K562 (cell line): ENCODE data around the gene KCNAB1. TPM values are rescaled to one million over a fixed set of nuclear protein-coding genes. Genes with fewer than 3 reads are reported as not detected.

ENCODE experiments used
- ATAC-seq: fragments of 200-7000 bp; cut with Tn5 transposase; 3 replicates; pipeline ENCODE4 v1.9.1; 2020; ENCODE audit warnings: moderate library complexity
- BruUV-seq: library from RNA; stranded (reverse); fragments of 400-500 nt; replicated peaks from 2 replicates; lab custom pipeline; 2021; lab: Mats Ljungman, UMichigan
- CTCF ChIA-PET: fragments of 300-600 bp; formaldehyde crosslinking; extraction: SDS; loops from one replicate; lab custom pipeline; 2021; ENCODE audit warnings: low intra/inter-chr PET ratio; lab: Yijun Ruan, JAX
- POLR2A ChIA-PET: fragments of 300-600, 350-650 bp; sonication (Branson Sonifier 250); formaldehyde crosslinking; extraction: SDS; loops from one replicate; lab custom pipeline; 2021; ENCODE audit warnings: antibody characterized with exemption, inconsistent platforms; lab: Yijun Ruan, JAX
- DNase-seq, 4 experiments: peaks; one replicate each; pipeline versions ENCODE4 v3.0.0 to v3.0.0-alpha.2; 2011 to 2018; ENCODE audit warnings: low spot score in 3 of 4, mixed read lengths in 3 of 4; ENCODE audit errors: extremely low read depth in 1 of 4
- FAIRE-seq: peaks from 2 replicates; lab custom pipeline; 2011; peaks lifted over from hg19 to GRCh38; lab: Jason Lieb, UNC
- H2AFZ ChIP-seq: 2 replicates; pipeline ENCODE4 v1.6.0; 2011; ENCODE audit warnings: low read depth, low read length, control low read depth, inconsistent platforms
- H3K27ac ChIP-seq: fragments of 200-600 bp; 3 replicates; pipeline ENCODE4 v1.8.0; 2011; ENCODE audit warnings: low read depth, mild to moderate bottlenecking, control low read depth, inconsistent platforms, low read length, moderate library complexity, mixed read lengths; ENCODE audit errors: extremely low read depth
- H3K27me3 ChIP-seq, 2 experiments: fragments of 300-600 bp in 1 of 2; 2 replicates in 1 of 2; 3 replicates in 1 of 2; pipeline versions ENCODE4 v1.6.0 to v1.8.0; 2011; ENCODE audit warnings: inconsistent platforms in 2 of 2, low read length in 2 of 2, mild to moderate bottlenecking in 1 of 2, mixed read lengths in 1 of 2, moderate library complexity in 1 of 2; ENCODE audit not compliant: control insufficient read depth in 2 of 2, insufficient read depth in 2 of 2
- H3K36me3 ChIP-seq: fragments of 300-600 bp; 3 replicates; pipeline ENCODE4 v1.8.0; 2011; ENCODE audit warnings: mild to moderate bottlenecking, low read length, inconsistent platforms; ENCODE audit not compliant: control insufficient read depth, insufficient read depth
- H3K4me1 ChIP-seq, 2 experiments: fragments of 200-600 bp in 1 of 2; replicated peaks in 1 of 2; 2 replicates in 1 of 2; 3 replicates in 1 of 2; pipeline versions ENCODE4 v1.5.1 to v1.8.0; 2011; ENCODE audit warnings: inconsistent platforms in 2 of 2, low read length in 2 of 2, mild to moderate bottlenecking in 1 of 2, mixed read lengths in 1 of 2, moderate library complexity in 1 of 2; ENCODE audit not compliant: control insufficient read depth in 2 of 2, insufficient read depth in 2 of 2
- H3K4me2 ChIP-seq: 2 replicates; pipeline ENCODE4 v1.6.1; 2011; ENCODE audit warnings: low read length, control low read depth, inconsistent platforms, mixed read lengths; ENCODE audit not compliant: insufficient read depth
- H3K4me3 ChIP-seq: fragments of 200-600 bp; sonication (generic), shearing (Covaris generic); 2 replicates; pipeline ENCODE4 v1.5.1; 2016; ENCODE audit warnings: control low read depth, inconsistent platforms
- H3K79me2 ChIP-seq: fragments of 200-600 bp; 3 replicates; pipeline ENCODE4 v1.8.0; 2011; ENCODE audit warnings: low read length, inconsistent platforms; ENCODE audit not compliant: control insufficient read depth, insufficient read depth
- H3K9ac ChIP-seq, 2 experiments: 2 replicates each; pipeline versions ENCODE4 v1.6.0 to v1.6.1; 2011; ENCODE audit warnings: low read depth in 2 of 2, low read length in 2 of 2, control low read depth in 1 of 2, inconsistent platforms in 1 of 2, mild to moderate bottlenecking in 1 of 2, mixed read lengths in 1 of 2; ENCODE audit not compliant: insufficient read depth in 1 of 2
- H3K9me1 ChIP-seq: one replicate; pipeline ENCODE4 v1.6.0; 2011; ENCODE audit warnings: inconsistent platforms, mild to moderate bottlenecking, low read length, moderate library complexity; ENCODE audit not compliant: control insufficient read depth, insufficient read depth
- H3K9me3 ChIP-seq: replicated peaks from 2 replicates; pipeline ENCODE4 v1.5.1; 2011; ENCODE audit warnings: low read depth, low read length, inconsistent platforms; ENCODE audit not compliant: control insufficient read depth, insufficient read depth
- H4K20me1 ChIP-seq: replicated peaks from 2 replicates; pipeline ENCODE4 v1.6.1; 2011; ENCODE audit warnings: low read length, inconsistent platforms, mixed read lengths; ENCODE audit not compliant: control insufficient read depth, insufficient read depth
- ESRRA ChIP-seq: fragments of 450-650 bp; IDR thresholded peaks from 2 replicates; pipeline ENCODE4 v1.6.1; 2014; ENCODE audit warnings: low read depth, mild to moderate bottlenecking, moderate library complexity, borderline replicate concordance
- NELFE ChIP-seq: IDR thresholded peaks from 2 replicates; pipeline ENCODE4 v1.6.1; 2011; ENCODE audit warnings: mild to moderate bottlenecking; ENCODE audit not compliant: insufficient read depth, insufficient read length
- TOE1 ChIP-seq, 2 experiments: fragments of 450-650 bp in 1 of 2; sonication (generic) in 1 of 2; formaldehyde crosslinking in 1 of 2; IDR thresholded peaks; 2 replicates each; pipeline versions ENCODE4 v1.7.1 to v1.8.0; 2016 to 2022; ENCODE audit warnings: borderline replicate concordance in 2 of 2, mild to moderate bottlenecking in 2 of 2, antibody characterized with exemption in 1 of 2, inconsistent platforms in 1 of 2, low read depth in 1 of 2, missing genetic modification reagents in 1 of 2, moderate library complexity in 1 of 2
- WGBS: fragments of 100-300 bp; shearing (Covaris generic); methylation state at CpG from one replicate; pipeline ENCODE4 v1.1.6; 2016; ENCODE audit warnings: low coverage, mixed read lengths; ENCODE audit not compliant: insufficient coverage; ENCODE audit errors: missing lambda C conversion rate; 5-methylcytosine and 5-hydroxymethylcytosine counted together
- in situ Hi-C: fragments of 300-500 bp; cut with MboI; formaldehyde crosslinking; loops from 4 replicates; pipeline ENCODE4 v1.15.0; 2018; ENCODE audit warnings: inconsistent platforms, mixed read lengths
- intact Hi-C: fragments of 100-400 bp; cut with micrococcal nuclease; formaldehyde crosslinking; loops from 2 replicates; pipeline ENCODE4 v1.14.2; 2022
- polyA plus RNA-seq, 8 experiments: library from polyadenylated mRNA; depleted of rRNA in 4 of 8; stranded (reverse) in 5 of 8; unstranded in 3 of 8; fragments of >200 nt; fragmentation: Nextera tagmentation in 2 of 8; fragmentation: Illumina TruSeq in 1 of 8; extraction: Ambion mirVana in 2 of 8; extraction: Trizol in 1 of 8; gene quantifications; 2 replicates each; pipeline versions ENCODE4 v1.2.1 to v1.2.3, GENCODE V29; 2011 to 2014; ENCODE audit warnings: inconsistent platforms in 1 of 8, missing spikeins in 1 of 8
- total RNA-seq, 7 experiments: library from RNA; depleted of rRNA in 6 of 7; stranded (reverse); fragments of >200 nt in 6 of 7; fragmentation: Illumina TruSeq in 2 of 7; extraction: Trizol in 2 of 7; gene quantifications; 2 replicates each; pipeline versions ENCODE4 v1.2.1 to v1.2.3, GENCODE V29; 2011 to 2021; ENCODE audit warnings: low replicate concordance in 1 of 7
- TF ChIP-seq, protein P1 (sequence below): sonication (generic); formaldehyde crosslinking; IDR thresholded peaks from 2 replicates; pipeline ENCODE4 v1.8.1; 2023; ENCODE audit warnings: mild to moderate bottlenecking, missing genetic modification reagents

KCNAB1 gene
- total and polyA plus RNA-seq, 9 of the 15 experiments (the other 6 are each of a cell fraction or from before 2014, with no cell fraction given) = 0.14 to 1.2 (median 0.51) TPM

DNA sequence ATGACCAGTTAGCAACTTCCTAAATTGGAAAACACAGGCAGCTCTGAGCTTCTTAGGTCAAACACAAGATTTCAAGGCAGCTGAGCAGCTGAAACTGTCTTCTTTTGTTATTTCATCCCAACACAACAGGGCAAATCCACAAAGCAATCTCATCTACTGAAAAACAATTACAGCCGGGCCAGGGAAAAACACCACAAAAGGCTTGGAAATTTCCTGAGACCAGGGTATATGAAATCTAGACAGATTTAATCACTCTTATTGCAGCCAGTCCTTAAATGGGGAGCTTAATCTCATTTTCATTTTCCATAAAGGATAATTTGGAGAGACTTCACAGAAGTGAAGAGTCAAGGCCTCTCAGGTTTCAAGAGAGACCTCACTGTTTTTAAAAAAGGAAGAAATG lies 252.7 kb downstream of the KCNAB1 start:
- CTCF ChIA-PET = no interaction called here

DNA sequence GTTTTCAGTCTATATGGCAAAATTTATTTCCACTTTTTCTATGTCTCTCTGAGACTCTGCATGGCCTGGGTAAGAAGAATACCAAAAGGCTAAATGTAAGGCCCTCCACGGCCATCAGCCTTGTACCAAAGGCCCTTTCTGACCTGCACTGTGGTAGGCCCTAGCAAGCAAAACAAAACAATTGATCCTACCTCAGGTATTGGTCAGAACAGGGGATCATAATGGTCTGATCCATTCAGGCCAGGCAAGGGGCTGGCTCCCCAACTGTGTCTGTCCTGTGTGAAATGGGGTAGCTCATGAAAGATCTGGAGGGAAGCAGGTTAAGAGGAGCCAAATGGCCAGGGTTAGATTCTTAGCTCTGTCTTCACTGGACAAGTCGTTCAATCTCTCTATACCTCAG lies 253.3 kb downstream of the KCNAB1 start:
- Histone ChIP-seq H2AFZ (no peak overlapping the region), H3K9ac (no peak overlapping the region), H4K20me1 (no peaks in the 10 kb centered on the region), H3K4me2 (no peak overlapping the region), H3K27me3 (peaks cover 7 to 15% of the 10 kb centered on the region in 2 experiments; a peak in 2 of 5 replicates), H3K36me3 (no peaks in the 10 kb centered on the region), H3K79me2 (no peaks in the 10 kb centered on the region), H3K9me1 (no peaks in the 10 kb centered on the region), H3K4me1 (no peaks in the 10 kb centered on the region), H3K27ac (no peak overlapping the region), H3K4me3 (no peak overlapping the region), H3K9me3 (no peaks in the 10 kb centered on the region)
- DNase-seq (no peak), FAIRE-seq (no peak), ATAC-seq (no peak)
- ChIA-PET POLR2A (no interaction called here), CTCF (no interaction called here)
- in situ Hi-C loops (no loop called here), intact Hi-C loops (no loop called here)
- TF ChIP-seq, protein P1, sequence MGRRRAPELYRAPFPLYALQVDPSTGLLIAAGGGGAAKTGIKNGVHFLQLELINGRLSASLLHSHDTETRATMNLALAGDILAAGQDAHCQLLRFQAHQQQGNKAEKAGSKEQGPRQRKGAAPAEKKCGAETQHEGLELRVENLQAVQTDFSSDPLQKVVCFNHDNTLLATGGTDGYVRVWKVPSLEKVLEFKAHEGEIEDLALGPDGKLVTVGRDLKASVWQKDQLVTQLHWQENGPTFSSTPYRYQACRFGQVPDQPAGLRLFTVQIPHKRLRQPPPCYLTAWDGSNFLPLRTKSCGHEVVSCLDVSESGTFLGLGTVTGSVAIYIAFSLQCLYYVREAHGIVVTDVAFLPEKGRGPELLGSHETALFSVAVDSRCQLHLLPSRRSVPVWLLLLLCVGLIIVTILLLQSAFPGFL = no peak
- TF ChIP-seq TOE1 (IDR thresholded peaks at IDR 0.05; ENCODE audit: borderline replicate concordance) (no peak), TOE1 (CRISPR knock-in tag; IDR thresholded peaks at IDR 0.05; ENCODE audit: borderline replicate concordance, low read depth) (no peak), NELFE (no peak)
- 0% methylated on average over 2 of the region's 2 CpGs for WGBS
- no TSS peak for BruUV-seq

More for the DNA sequence above, 252.7 kb downstream of the KCNAB1 start:
- Histone ChIP-seq H3K36me3 (no peaks in the 10 kb centered on the region), H4K20me1 (no peaks in the 10 kb centered on the region)
- no TSS peak for BruUV-seq
- FAIRE-seq (no peak), ATAC-seq (no peak)
- TF ChIP-seq ESRRA = no peak
- TF ChIP-seq, all 486 proteins: peak for 0
- Histone ChIP-seq H3K27me3 (peaks cover 7 to 10% of the 10 kb centered on the region in 2 experiments; a peak in 2 of 5 replicates), H3K9ac (no peak overlapping the region), H3K4me3 (no peak overlapping the region), H3K27ac (no peak overlapping the region), H3K79me2 (no peaks in the 10 kb centered on the region), H2AFZ (no peak overlapping the region), H3K9me1 (no peaks in the 10 kb centered on the region), H3K4me1 (no peaks in the 10 kb centered on the region), H3K4me2 (no peak overlapping the region), H3K9me3 (no peaks in the 10 kb centered on the region)
- intact Hi-C loops = no loop called here
- POLR2A ChIA-PET = no interaction called here
- in situ Hi-C loops = no loop called here
- WGBS = 0% methylated on average over 1 of the region's 1 CpG
- no peak for DNase-seq
